Astrocyte (in vitro differentiated cells and primary cell): ENCODE results near the gene GRM7.

Experiments used
- CTCF ChIP-seq: IDR thresholded peaks from 2 replicates; pipeline ENCODE4 v1.5.1; 2011; ENCODE audit warnings: low read depth, mild to moderate bottlenecking, inconsistent platforms, low read length, moderate library complexity; ENCODE audit not compliant: insufficient read depth
- EZH2 ChIP-seq: IDR thresholded peaks from 2 replicates; pipeline ENCODE4 v1.6.1; 2012; ENCODE audit warnings: mild to moderate bottlenecking, low read length, inconsistent platforms; ENCODE audit not compliant: insufficient read depth

GRCh38 chr3:7393944-7394605 is 533.2 kb downstream of the GRM7 start:
- no peak for TF ChIP-seq CTCF
- TF ChIP-seq EZH2 = no peak
